ENCODE results near the gene PTGDS.

Gene PTGDS

GRCh38 chr9:136952876-136953770, 24.2 kb upstream of the PTGDS start:
- no peak for DNase-seq (ENCODE audit: extremely low spot score)
- no peak for TF ChIP-seq CTCF (IDR thresholded peaks at IDR 0.05; ENCODE audit: control extremely low read depth, extremely low read depth, low read depth, missing control alignments)
- CTCF ChIA-PET = interaction anchor here (2.4 kb wide), 1 partner anchor 82 kb away, joined by 8 read pairs; no protein-coding TSS in a partner anchor
- POLR2A ChIA-PET = no interaction called here

- no peak for DNase-seq (ENCODE audit: extremely low spot score)
- no peak for TF ChIP-seq CTCF (IDR thresholded peaks at IDR 0.05; ENCODE audit: control extremely low read depth, extremely low read depth, low read depth, missing control alignments)
- ChIA-PET POLR2A (no interaction called here), CTCF (interaction anchor here (2.4 kb wide), 1 partner anchor 81 kb away, joined by 8 read pairs; no protein-coding TSS in a partner anchor)
Measured at GRCh38 chr9:136953771-136954269, 23.5 kb upstream of the PTGDS start.

GRCh38 chr9:136954270-136955083, 22.8 kb upstream of the PTGDS start:
- no peak for TF ChIP-seq CTCF (IDR thresholded peaks at IDR 0.05; ENCODE audit: control extremely low read depth, extremely low read depth, low read depth, missing control alignments)
- CTCF ChIA-PET = interaction anchor here (0.6 to 2.4 kb wide), 2 partner anchors 81 to 139 kb away, joined by 3 to 8 read pairs; no protein-coding TSS in a partner anchor
- no peak for DNase-seq (ENCODE audit: extremely low spot score)
- POLR2A ChIA-PET = no interaction called here

GRCh38 chr9:136955202-136955942, 21.9 kb upstream of the PTGDS start:
- CTCF ChIA-PET = interaction anchor here (0.6 kb wide), 1 partner anchor 140 kb away, joined by 3 read pairs; no protein-coding TSS in a partner anchor
- POLR2A ChIA-PET = no interaction called here

GRCh38 chr9:136955943-136956335, 21.4 kb upstream of the PTGDS start:
- CTCF ChIA-PET = no interaction called here
- TF ChIP-seq CTCF (IDR thresholded peaks at IDR 0.05; ENCODE audit: control extremely low read depth, extremely low read depth, low read depth, missing control alignments) = no peak
- POLR2A ChIA-PET = no interaction called here
- DNase-seq (ENCODE audit: extremely low spot score) = no peak

More at GRCh38 chr9:136955202-136955942, 21.9 kb upstream of the PTGDS start:
- TF ChIP-seq CTCF (IDR thresholded peaks at IDR 0.05; ENCODE audit: control extremely low read depth, extremely low read depth, low read depth, missing control alignments) = no peak
- DNase-seq (ENCODE audit: extremely low spot score) = no peak

- ChIA-PET CTCF (no interaction called here), POLR2A (no interaction called here)
- DNase-seq (ENCODE audit: extremely low spot score) = no peak
- TF ChIP-seq CTCF (IDR thresholded peaks at IDR 0.05; ENCODE audit: control extremely low read depth, extremely low read depth, low read depth, missing control alignments) = no peak
Measured at GRCh38 chr9:136956604-136957003, 20.7 kb upstream of the PTGDS start.

Data from GM10248 (cell line).